ENCODE measurements around the gene SLC22A6. TPM values are rescaled to one million over a fixed set of nuclear protein-coding genes. Genes with fewer than 3 reads are reported as not detected.
A peak's percentile ranks its signal among the peaks of the same experiment; 100 is the strongest.

The SLC22A6 gene
- total and polyA plus RNA-seq, 8 donors, result 0.08 to 0.34 (median 0.14) TPM; not detected in 3

- Histone ChIP-seq H3K9me3 (no peaks in the 10 kb centered on the region), H3K27ac (no peak overlapping the region), H3K36me3 (no peaks in the 10 kb centered on the region), H3K27me3 (no peaks in the 10 kb centered on the region), H3K4me3 (no peak overlapping the region), H3K4me1 (no peaks in the 10 kb centered on the region)
- intact Hi-C loops (cut with DNase I), result no loop called here
- no peak for TF ChIP-seq CTCF (IDR thresholded peaks at IDR 0.05)
- no peak for DNase-seq
- no peak for ATAC-seq
Measured at GRCh38 chr11:62988276-62988675, 3.5 kb upstream of the SLC22A6 start.

- Histone ChIP-seq H3K27me3 (no peaks in the 10 kb centered on the region), H3K9me3 (no peaks in the 10 kb centered on the region), H3K4me3 (no peak overlapping the region), H3K36me3 (no peaks in the 10 kb centered on the region), H3K27ac (no peak overlapping the region), H3K4me1 (no peaks in the 10 kb centered on the region)
- TF ChIP-seq CTCF (IDR thresholded peaks at IDR 0.05), result no peak
- ATAC-seq (no peak), DNase-seq (no peak)
- intact Hi-C loops (cut with DNase I), result no loop called here
Measured at GRCh38 chr11:62985041-62985750, 429 bp upstream of the SLC22A6 start.

GRCh38 chr11:62983536-62984199, 1.1 kb downstream of the SLC22A6 start:
- DNase-seq (no peak), ATAC-seq (no peak)
- Histone ChIP-seq H3K4me3 (no peak overlapping the region), H3K27ac (no peak overlapping the region), H3K4me1 (no peaks in the 10 kb centered on the region), H3K36me3 (no peaks in the 10 kb centered on the region), H3K9me3 (no peaks in the 10 kb centered on the region), H3K27me3 (no peaks in the 10 kb centered on the region)
- intact Hi-C loops (cut with DNase I), result no loop called here
- TF ChIP-seq CTCF (IDR thresholded peaks at IDR 0.05), result no peak

- H3K4me3 ChIP-seq, result no peak overlapping the region
- no peaks in the 10 kb centered on the region for H3K36me3 ChIP-seq
- H3K27me3 ChIP-seq, result no peaks in the 10 kb centered on the region
- no peak for TF ChIP-seq CTCF (IDR thresholded peaks at IDR 0.05)
- no peaks in the 10 kb centered on the region for H3K9me3 ChIP-seq
- DNase-seq (no peak), ATAC-seq (no peak)
- no peaks in the 10 kb centered on the region for H3K4me1 ChIP-seq
- H3K27ac ChIP-seq, result no peak overlapping the region
- intact Hi-C loops (cut with DNase I), result no loop called here
Measured at GRCh38 chr11:62981743-62982142, 3.0 kb downstream of the SLC22A6 start.

GRCh38 chr11:62980133-62980760, 4.5 kb downstream of the SLC22A6 start:
- DNase-seq (peak in 1 of 4 donors; percentile 7), ATAC-seq (no peak)
- H3K9me3 ChIP-seq, result no peaks in the 10 kb centered on the region
- peaks cover 0 to 2% of the 10 kb centered on the region in 2 donors for H3K27me3 ChIP-seq
- no peak for TF ChIP-seq CTCF (IDR thresholded peaks at IDR 0.05)
- intact Hi-C loops (cut with DNase I), result no loop called here
- no peaks in the 10 kb centered on the region for H3K36me3 ChIP-seq
- H3K4me1 ChIP-seq, result no peaks in the 10 kb centered on the region
- no peak overlapping the region for H3K4me3 ChIP-seq
- no peak overlapping the region for H3K27ac ChIP-seq
